OCI-LY7 (cell line): Measurements from ENCODE around the gene GRIA1.

Experiments used
- EZH2phosphoT487 ChIP-seq: fragments of 200-600 bp; sonication (generic); IDR thresholded peaks from 2 replicates; pipeline ENCODE4 v1.6.1; 2018; ENCODE audit warnings: low read depth, borderline replicate concordance, mild to moderate bottlenecking, mixed run types, antibody characterized with exemption, low read length, moderate library complexity, mixed read lengths
- TF ChIP-seq, protein P1 (sequence below): fragments of 200-600 bp; sonication (generic); conservative IDR thresholded peaks from 2 replicates; pipeline ENCODE4 v1.5.1; 2014; ENCODE audit warnings: mild to moderate bottlenecking, antibody characterized with exemption, low read length, moderate library complexity, mixed read lengths

- TF ChIP-seq, protein P1, sequence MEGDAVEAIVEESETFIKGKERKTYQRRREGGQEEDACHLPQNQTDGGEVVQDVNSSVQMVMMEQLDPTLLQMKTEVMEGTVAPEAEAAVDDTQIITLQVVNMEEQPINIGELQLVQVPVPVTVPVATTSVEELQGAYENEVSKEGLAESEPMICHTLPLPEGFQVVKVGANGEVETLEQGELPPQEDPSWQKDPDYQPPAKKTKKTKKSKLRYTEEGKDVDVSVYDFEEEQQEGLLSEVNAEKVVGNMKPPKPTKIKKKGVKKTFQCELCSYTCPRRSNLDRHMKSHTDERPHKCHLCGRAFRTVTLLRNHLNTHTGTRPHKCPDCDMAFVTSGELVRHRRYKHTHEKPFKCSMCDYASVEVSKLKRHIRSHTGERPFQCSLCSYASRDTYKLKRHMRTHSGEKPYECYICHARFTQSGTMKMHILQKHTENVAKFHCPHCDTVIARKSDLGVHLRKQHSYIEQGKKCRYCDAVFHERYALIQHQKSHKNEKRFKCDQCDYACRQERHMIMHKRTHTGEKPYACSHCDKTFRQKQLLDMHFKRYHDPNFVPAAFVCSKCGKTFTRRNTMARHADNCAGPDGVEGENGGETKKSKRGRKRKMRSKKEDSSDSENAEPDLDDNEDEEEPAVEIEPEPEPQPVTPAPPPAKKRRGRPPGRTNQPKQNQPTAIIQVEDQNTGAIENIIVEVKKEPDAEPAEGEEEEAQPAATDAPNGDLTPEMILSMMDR = no peak
- TF ChIP-seq EZH2phosphoT487 = no peak
Measured at GRCh38 chr5:153555420-153556114, 65.1 kb downstream of the GRIA1 start.
